HG03159 (cell line): ENCODE data around the gene MICU1.

Source experiments
- ATAC-seq: cut with Tn5 transposase; IDR thresholded peaks from one replicate; pipeline ENCODE4 v1.9.1; 2021; ENCODE audit warnings: mild to moderate bottlenecking, moderate library complexity; ENCODE audit not compliant: unreplicated experiment

The MICU1 gene

GRCh38 chr10:72630144-72630543 is 4.3 kb upstream of the MICU1 start:
- no peak for ATAC-seq

DNA sequence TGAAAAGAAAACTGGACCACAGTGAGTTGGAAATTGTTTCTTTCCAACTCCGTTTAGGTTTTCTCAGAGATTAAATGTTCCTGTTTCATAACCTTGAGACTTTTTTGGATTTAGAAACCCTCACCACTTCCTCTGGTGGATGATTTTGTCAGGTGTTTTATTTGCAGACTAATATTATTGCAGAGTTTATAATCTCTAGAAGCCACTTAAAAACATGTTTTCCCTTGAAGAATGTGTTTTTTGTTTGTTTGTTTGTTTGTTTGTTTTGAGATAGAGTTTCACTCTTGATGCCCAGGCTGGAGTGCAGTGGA is 520 bp upstream of the MICU1 start:
- ATAC-seq: no peak

DNA sequence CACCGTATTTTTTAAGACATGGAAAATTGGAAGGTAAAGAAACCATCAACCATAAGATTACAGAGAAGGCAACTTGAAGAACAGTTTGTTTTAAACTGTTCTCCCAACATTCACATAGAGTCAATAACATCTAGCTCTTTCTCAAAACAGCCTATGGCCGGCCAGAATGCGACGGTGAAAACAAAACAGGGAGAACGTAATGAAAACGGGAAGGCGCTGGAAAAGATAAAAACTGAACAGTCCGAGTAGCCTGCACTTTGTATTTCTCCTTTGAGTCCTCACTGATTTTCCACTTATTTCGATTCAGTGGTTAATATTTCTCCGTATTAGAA is 637 bp downstream of the MICU1 start:
- no peak for ATAC-seq

DNA sequence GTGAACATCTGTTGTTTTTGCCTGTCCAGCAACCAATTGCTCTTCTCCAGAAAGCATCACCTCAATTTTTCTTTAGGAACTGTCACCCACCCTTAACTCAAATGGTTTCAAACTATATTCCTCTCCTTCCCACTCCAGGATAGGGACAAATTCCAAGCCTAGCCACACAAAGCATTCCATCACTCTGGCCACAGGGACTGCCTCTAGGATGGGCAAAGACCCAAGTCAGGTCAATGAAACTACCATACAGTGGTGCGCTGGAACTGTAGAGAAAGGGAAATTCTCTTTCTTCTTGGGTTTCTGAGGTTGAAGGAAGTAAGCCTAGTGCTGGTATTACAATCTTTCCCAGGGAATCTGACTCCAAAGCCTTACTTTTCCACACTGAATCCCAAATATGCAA is 3.6 kb downstream of the MICU1 start:
- no peak for ATAC-seq

DNA sequence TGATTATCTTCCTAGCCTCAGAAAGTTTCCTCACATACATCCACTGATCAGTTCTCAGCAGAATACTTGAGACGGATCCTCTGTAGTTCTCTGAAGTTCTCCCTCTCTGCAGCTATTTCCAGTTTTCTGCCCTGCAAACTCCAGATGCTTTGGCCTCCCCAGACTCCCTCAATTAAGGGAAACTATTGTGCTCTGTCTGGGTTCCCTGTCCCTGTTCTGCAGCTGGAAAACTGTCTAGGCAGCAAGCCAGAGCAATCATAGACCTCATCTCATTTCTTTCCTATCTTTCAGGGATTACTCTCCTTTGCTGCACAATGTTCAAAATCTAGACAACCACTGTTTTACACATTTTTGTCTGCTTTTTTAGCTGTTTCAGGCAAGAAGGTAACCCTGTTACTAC is 9.2 kb downstream of the MICU1 start:
- no peak for ATAC-seq

DNA sequence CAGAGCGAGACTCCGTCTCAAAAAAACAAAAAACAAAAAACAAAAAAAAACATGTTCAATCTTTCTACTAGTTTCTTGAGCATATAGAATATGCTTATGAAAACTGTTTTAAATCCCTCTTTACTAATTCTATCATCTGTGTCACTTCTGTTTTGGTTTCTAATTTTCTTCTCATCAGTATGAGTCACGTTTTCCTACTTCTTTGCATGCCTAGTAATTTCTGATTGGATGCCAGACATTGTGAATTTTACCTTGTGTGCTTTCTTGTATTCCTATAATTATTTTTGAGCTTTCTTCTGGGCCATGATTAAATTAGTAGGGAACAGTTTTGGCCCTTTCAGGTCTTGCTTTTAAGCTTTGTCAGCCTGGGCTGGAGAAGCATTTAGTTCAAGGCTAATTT is 9.9 kb downstream of the MICU1 start:
- no peak for ATAC-seq

DNA sequence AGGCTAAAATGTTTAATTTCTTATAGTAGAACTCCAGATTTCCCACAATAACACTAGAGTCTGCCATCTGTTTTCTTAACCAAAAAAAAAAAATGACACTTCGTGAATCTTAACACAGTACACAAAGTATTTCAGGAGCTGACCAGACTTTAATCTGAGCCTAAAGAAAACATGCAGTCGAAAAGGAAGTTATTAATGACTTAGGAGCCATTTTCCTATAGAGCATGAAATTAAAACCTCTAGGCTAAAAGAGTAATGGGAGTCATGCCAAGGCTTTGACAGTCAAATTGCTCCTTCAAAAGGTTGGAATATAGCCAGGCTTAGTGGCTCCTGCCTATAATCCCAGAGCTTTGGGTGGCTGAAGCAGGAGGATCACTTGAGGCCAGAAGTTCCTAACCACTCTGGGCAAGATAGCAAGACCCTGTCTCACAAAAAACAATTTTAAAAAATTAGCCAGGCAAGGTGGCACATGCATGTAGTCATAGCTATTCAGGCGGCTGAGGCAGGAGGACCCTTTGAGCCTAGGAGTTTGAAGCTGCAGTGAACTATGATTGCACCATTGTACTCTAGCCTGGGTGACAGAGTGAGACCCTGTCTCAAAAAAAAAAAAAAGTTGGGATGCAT is 13.6 kb downstream of the MICU1 start:
- no peak for ATAC-seq

GRCh38 chr10:72611783-72612182 is 14.1 kb downstream of the MICU1 start:
- ATAC-seq: no peak

DNA sequence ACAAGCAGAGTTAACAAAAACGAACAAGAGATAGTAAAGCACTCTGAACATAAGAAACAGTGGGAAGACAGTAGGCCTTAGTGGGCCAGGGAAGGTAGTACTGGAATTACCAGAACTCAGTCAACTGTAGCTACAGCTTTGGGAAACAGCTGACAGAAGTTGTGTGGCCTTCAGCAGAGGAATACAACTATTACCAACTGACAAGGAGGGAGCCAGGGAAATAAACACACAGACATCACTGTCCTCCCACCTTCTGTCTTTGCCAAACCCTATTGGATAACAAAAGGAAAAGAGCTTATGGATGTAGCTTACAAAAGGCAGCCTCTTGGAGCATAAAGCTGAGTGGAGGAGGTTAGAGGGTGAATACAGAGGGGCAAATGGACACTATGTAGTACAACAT is 15.4 kb downstream of the MICU1 start:
- no peak for ATAC-seq

DNA sequence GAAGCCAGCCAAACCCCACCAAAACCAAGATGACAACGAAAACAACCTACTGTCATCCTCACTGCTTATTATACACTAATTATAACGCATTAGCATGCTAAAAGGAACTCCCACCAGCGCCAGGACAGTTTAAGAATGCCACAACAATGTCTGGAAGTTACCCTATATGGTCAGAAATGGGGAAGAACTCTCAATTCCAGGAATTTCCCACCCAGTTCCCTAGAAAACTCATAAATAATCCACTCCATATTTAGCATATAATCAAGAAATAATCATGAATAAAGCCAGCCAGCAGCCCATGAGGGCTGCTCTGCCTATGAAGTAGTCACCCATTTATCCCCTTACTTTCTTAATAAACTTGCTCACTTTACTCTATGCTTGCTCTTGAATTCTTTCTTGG is 20.8 kb downstream of the MICU1 start:
- no peak for ATAC-seq

- ATAC-seq: no peak
These were observed 24.7 kb downstream of the MICU1 start for GRCh38 chr10:72601144-72601543.

- ATAC-seq: no peak
These were observed 26.8 kb downstream of the MICU1 start for GRCh38 chr10:72598769-72599701.

- no peak for ATAC-seq
These were observed 28.0 kb downstream of the MICU1 start for GRCh38 chr10:72597897-72598296.

- no peak for ATAC-seq
These were observed 30.4 kb downstream of the MICU1 start for GRCh38 chr10:72595436-72595835.

GRCh38 chr10:72593963-72594362 is 31.9 kb downstream of the MICU1 start:
- no peak for ATAC-seq

- no peak for ATAC-seq
These were observed 37.6 kb downstream of the MICU1 start for GRCh38 chr10:72588266-72588665.

GRCh38 chr10:72587568-72587967 is 38.3 kb downstream of the MICU1 start:
- no peak for ATAC-seq

DNA sequence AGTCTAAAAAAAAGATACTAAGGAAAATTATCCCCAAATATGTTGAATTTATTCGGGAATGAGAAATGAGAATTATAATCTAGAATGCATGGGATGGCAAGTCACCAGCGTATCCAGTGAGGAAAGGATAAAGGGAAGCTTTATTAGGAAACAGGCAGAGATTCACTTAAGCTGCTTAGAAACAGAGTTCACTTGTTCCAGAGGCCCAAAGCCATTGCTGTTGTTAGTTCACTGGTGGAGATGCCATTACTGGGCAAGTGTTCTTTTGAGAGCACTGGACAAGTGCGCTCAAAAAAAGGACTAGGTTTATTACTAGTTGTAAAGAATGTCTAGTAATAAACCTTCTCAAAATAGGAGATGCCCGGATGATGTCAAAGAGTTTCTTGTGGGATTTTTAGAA is 51.2 kb downstream of the MICU1 start:
- no peak for ATAC-seq

DNA sequence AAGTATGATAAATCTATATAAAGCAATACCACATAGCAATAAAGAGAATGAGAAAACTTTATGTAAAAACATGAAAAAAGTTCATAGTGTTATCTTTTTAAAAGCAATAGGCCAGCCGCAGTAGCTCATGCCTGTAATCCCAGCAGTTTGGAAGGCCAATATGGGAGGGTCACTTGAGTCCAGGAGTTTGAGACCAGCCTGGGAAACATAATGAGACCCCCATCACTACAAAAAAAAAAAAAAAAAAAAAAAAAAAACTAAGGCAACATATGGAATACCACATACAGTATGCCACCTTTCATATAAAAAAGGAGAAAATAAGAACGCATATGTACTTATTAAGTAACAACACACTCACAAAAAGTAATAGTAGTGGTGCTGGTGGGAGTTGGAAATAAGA is 52.8 kb downstream of the MICU1 start:
- ATAC-seq: no peak

- no peak for ATAC-seq
These were observed 57.8 kb downstream of the MICU1 start for GRCh38 chr10:72567889-72568640.

DNA sequence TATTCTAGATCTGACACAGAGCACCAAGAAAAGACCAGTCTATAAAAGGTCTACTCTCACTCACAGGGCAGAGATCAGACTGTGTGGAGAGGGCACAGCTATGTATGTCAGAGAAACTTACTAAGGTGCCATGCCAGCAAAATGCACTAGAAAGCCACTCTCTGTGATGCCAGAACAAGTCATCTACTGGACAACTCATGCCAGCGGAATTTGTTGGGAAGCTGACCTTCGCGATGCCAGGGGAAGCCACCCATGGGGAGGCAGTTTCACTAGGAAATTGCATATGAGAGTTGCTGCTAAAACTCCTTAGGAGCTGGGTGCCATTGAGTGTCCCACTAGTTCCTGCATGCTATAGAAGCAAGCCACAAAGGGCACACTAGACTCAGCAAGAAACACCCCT is 58.5 kb downstream of the MICU1 start:
- no peak for ATAC-seq

DNA sequence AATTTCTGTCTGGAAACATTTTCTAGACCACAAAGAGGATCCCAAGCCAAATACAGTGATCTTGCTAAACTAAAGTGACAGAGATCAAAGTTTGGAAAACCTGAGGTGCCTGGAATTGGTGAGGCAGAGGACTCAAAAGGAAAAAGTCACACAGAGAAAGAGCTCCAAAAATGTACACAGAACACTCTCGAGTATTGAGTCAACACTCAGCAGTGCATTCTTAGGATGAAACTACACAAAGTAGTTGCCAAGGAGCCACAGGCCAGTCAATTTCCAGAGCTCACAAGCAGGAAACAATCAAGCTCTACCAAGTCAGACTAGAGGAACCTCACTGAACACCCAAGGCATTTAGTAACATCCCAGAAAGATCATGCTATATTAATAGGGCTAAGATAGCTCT is 61.3 kb downstream of the MICU1 start:
- no peak for ATAC-seq
